Esophagus squamous epithelium (tissue), 5 donors: ENCODE data around the gene MYO1H. TPM values are rescaled to one million over a fixed set of nuclear protein-coding genes. Genes with fewer than 3 reads are reported as not detected.

Experiments
- DNase-seq: peaks from one replicate; lab custom pipeline; 2025; lab: John Stamatoyannopoulos, UW
- H3K27ac ChIP-seq, 4 donors: fragments of 200-600 bp; sonication (generic); one replicate each; pipeline ENCODE4 v1.5.1; 2016 to 2019; ENCODE audit warnings: mild to moderate bottlenecking in 1 of 4
- H3K27me3 ChIP-seq, 4 donors: fragments of 200-600 bp; sonication (generic); 1 replicate in 3 of 4; 2 replicates in 1 of 4; pipeline versions ENCODE4 v1.5.1 to v1.6.0; 2017 to 2021; ENCODE audit warnings: antibody characterized with exemption in 1 of 4
- H3K36me3 ChIP-seq, 3 donors: fragments of 200-600 bp; sonication (generic); one replicate each; pipeline ENCODE4 v1.5.1; 2016 to 2019
- H3K4me1 ChIP-seq, 3 donors: fragments of 200-600 bp; sonication (generic); one replicate each; pipeline ENCODE4 v1.5.1; 2017 to 2019
- H3K4me3 ChIP-seq, 4 donors: fragments of 200-600 bp; sonication (generic); 1 replicate in 3 of 4; 2 replicates in 1 of 4; pipeline ENCODE4 v1.5.1; 2016 to 2019; ENCODE audit warnings: mild to moderate bottlenecking in 2 of 4, moderate library complexity in 1 of 4
- H3K9me3 ChIP-seq, 3 donors: fragments of 200-600 bp; sonication (generic); one replicate each; pipeline ENCODE4 v1.5.1; 2016 to 2019
- POLR2A ChIP-seq, 4 donors: fragments of 450-650 bp; IDR thresholded peaks; one replicate each; pipeline ENCODE4 v1.6.1; 2017; ENCODE audit warnings: antibody characterized with exemption in 4 of 4, mild to moderate bottlenecking in 4 of 4, moderate library complexity in 3 of 4
- WGBS, 2 donors: methylation state at CpG; one replicate each; pipeline ENCODE4 v1.1.5; 2018; 5-methylcytosine and 5-hydroxymethylcytosine counted together
- intact Hi-C: fragments of 100-400 bp; cut with DNase I; formaldehyde crosslinking; loops from one replicate; pipeline ENCODE4 v1.15.0; 2022
- total RNA-seq, 4 donors: library from RNA; depleted of rRNA; stranded (reverse); fragments of >200 nt; gene quantifications; one replicate each; pipeline ENCODE4 v1.1.0, GENCODE V29; 2016
- TF ChIP-seq, protein P1 (sequence below), 6 experiments: fragments of 450-650 bp in 4 of 6; fragments of 200-600 bp in 2 of 6; sonication (generic) in 2 of 6; IDR thresholded peaks; one replicate each; pipeline ENCODE4 v1.5.1; 2016 to 2019; ENCODE audit warnings: antibody characterized with exemption in 6 of 6, mild to moderate bottlenecking in 4 of 6, moderate library complexity in 4 of 6
- donor health status: DM: yes; HTN: yes; CAD: no.

The MYO1H gene
- total RNA-seq, 4 donors from 2014 or later: 0.48 to 0.83 (median 0.62) TPM; not detected in 1

DNA sequence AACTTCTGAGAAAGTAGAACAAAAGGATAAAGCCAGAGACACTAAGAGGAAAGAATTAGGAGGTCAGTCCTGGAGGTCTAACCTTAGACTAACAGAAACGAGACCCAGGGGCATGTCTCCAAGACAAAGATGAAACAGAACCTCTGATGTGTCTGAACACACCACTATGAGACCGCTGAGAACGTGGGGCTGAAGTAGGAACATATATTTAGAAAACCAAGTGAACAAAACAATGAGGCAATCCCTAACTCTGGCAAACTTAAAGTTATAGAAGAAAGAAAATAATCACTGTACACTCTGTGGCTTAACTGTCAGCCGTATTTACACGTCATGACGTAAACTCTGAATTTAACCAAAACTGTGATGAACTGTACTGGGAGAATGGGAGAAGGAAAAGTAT lies 111.5 kb downstream of the MYO1H start:
- TF ChIP-seq POLR2A (IDR thresholded peaks at IDR 0.05): no peak
- TF ChIP-seq, protein P1, sequence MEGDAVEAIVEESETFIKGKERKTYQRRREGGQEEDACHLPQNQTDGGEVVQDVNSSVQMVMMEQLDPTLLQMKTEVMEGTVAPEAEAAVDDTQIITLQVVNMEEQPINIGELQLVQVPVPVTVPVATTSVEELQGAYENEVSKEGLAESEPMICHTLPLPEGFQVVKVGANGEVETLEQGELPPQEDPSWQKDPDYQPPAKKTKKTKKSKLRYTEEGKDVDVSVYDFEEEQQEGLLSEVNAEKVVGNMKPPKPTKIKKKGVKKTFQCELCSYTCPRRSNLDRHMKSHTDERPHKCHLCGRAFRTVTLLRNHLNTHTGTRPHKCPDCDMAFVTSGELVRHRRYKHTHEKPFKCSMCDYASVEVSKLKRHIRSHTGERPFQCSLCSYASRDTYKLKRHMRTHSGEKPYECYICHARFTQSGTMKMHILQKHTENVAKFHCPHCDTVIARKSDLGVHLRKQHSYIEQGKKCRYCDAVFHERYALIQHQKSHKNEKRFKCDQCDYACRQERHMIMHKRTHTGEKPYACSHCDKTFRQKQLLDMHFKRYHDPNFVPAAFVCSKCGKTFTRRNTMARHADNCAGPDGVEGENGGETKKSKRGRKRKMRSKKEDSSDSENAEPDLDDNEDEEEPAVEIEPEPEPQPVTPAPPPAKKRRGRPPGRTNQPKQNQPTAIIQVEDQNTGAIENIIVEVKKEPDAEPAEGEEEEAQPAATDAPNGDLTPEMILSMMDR (IDR thresholded peaks at IDR 0.05): no peak
- WGBS, 2 donors: 65 to 68% methylated on average over 6 of the region's 6 CpGs
- Histone ChIP-seq H3K27ac (peak overlapping the region; percentile 47 to 98 (median 92)), H3K4me3 (no peak overlapping the region), H3K4me1 (peaks cover 40 to 72% (median 66%) of the 10 kb centered on the region in 3 donors), H3K27me3 (no peaks in the 10 kb centered on the region), H3K36me3 (peaks cover 24 to 62% (median 39%) of the 10 kb centered on the region in 3 donors), H3K9me3 (no peaks in the 10 kb centered on the region)
- no peak for DNase-seq
- intact Hi-C loops: no loop called here

DNA sequence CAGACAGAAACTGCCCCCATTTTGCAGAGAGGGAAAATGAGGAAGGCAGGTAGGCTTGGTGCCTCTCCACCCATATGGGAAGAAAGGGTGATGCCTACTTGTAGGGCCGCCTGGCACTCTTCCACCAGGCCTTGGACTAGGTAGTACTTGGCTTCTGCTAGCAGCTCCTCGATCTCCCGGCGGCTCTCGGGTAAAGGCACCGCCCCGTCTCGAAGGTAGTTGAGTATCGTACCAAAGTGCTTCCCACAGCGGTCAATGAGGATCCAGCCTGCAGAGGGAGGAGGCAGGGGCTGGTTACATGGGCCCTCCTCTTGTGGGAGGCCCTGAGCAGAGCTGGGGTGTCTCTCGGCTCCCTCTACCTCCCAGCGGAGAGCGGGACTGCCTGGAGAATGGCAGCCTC lies 112.8 kb downstream of the MYO1H start:
- no peak overlapping the region for H3K4me3 ChIP-seq
- H3K9me3 ChIP-seq: no peaks in the 10 kb centered on the region
- WGBS, 2 donors: 80% methylated on average over 1 of the region's 13 CpGs; no CpG with 5 or more reads in 1 of the 2 donors
- H3K27me3 ChIP-seq: no peaks in the 10 kb centered on the region
- peaks cover 41 to 85% (median 78%) of the 10 kb centered on the region in 3 donors for H3K4me1 ChIP-seq
- H3K27ac ChIP-seq: peak overlapping the region; percentile 84 to 98 (median 92)
- H3K36me3 ChIP-seq: peaks cover 17 to 58% (median 26%) of the 10 kb centered on the region in 3 donors
- no peak for DNase-seq
- no peak for TF ChIP-seq POLR2A (IDR thresholded peaks at IDR 0.05)
- TF ChIP-seq, protein P1 (IDR thresholded peaks at IDR 0.05): no peak
- intact Hi-C loops: no loop called here

DNA sequence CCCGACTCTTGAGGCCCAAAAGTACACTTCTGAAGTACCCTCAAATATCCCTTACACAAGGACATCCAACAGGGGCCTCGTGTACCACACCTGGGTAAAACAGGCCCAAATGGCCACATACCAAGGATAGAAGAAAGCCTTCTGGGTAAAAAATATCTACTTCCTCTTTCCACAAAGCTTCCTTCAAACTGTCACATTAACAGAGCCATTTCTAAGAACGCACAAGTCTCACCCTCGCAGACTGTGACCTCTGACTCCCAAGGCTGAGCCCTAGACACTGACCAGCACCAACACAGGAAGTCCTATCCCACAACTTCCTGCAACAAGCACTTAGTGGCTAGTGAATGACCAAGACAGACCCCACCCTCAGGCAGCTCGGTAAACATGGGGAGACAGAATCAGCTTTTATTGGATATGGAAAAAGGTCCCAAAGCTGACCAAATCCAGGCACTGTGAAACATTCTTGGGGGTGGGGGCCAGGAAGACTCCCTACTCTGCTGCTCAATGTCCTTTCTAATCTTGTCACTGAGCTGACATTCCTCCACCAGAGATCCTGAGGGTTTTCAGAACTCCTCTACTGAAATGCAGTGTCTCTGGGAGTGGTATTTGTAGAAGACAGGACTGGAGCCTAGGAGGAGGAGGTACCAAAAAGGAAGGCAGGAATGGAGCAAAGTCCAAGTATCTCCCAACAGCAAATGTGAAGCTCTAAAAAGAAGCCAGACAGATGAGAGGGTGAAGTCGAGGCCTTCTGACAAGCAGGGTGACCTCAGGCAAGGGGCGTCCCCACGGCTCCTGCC lies 113.5 kb downstream of the MYO1H start:
- DNase-seq: no peak
- intact Hi-C loops: no loop called here
- Histone ChIP-seq H3K4me1 (peaks cover 41 to 92% (median 78%) of the 10 kb centered on the region in 3 donors), H3K4me3 (no peak overlapping the region), H3K9me3 (no peaks in the 10 kb centered on the region), H3K27me3 (no peaks in the 10 kb centered on the region), H3K27ac (peak overlapping the region; percentile 84 to 98 (median 92)), H3K36me3 (peaks cover 9 to 58% (median 19%) of the 10 kb centered on the region in 3 donors)
- TF ChIP-seq, protein P1 (IDR thresholded peaks at IDR 0.05): no peak
- no peak for TF ChIP-seq POLR2A (IDR thresholded peaks at IDR 0.05)
- WGBS, 2 donors: 58 to 79% methylated on average over 7 to 8 of the region's 8 CpGs

DNA sequence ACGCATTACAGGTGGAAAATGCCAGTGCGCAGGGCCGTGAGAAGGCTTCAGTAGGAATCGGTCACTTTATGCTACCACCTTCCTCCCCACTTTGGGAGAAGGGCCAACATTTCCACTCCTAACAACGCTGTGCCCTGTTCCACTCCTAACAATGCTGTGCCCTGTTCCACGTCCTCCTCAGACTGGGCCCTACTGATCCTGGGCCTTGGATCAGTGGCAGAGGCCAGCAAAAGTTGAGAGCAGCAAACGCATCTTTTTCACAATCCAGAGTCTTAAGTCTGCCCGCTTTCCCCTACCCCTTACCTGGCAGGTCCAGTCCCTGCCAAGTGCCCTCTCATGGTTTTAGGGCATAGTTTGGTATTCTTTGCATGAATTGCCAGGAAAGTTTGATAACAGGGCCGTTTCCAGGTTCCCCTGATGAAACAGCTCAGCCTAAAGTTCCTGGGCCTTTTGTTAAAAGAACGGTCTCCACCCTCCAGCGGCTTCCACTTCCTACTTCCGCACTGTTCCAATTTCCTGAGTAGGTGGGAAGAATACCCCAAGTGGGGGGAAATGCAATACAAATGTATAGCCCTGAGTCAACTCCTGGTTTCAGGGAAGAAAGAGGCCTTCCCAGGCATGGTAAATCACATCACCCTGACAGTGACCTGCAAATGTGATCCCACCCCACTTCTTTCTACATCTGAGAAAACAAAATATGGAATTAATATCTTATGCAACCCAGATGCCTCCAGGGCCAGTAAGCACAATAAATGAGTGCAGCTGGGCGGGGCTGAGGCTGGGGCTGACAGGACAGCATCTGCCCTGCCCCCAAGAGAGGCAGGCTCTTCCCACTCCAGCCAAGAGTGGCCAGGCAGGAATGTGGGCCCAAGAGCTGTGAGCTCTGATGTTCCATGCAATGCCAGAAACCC lies 114.4 kb downstream of the MYO1H start:
- H3K27ac ChIP-seq: peak overlapping the region; percentile 84 to 98 (median 92)
- intact Hi-C loops: no loop called here
- no peak for TF ChIP-seq POLR2A (IDR thresholded peaks at IDR 0.05)
- TF ChIP-seq, protein P1 (IDR thresholded peaks at IDR 0.05): no peak
- WGBS, 2 donors: 33 to 45% methylated on average over 8 to 13 of the region's 13 CpGs
- H3K4me3 ChIP-seq: peak overlapping the region in 1 of 4 donors; percentile 48
- H3K27me3 ChIP-seq: no peaks in the 10 kb centered on the region
- peaks cover 41 to 100% (median 85%) of the 10 kb centered on the region in 3 donors for H3K4me1 ChIP-seq
- no peaks in the 10 kb centered on the region for H3K9me3 ChIP-seq
- peak; percentile 20 for DNase-seq
- H3K36me3 ChIP-seq: peaks cover under 1 to 58% (median 14%) of the 10 kb centered on the region in 3 donors
